Natural killer cell (primary cell): ENCODE measurements around the gene GDA. TPM values are rescaled to one million over a fixed set of nuclear protein-coding genes. Genes with fewer than 3 reads are reported as not detected.
A peak's percentile ranks its signal among the peaks of the same experiment; 100 is the strongest.
"Not testable (repeated sequence)": the region's sequence is repeated elsewhere in the genome, so short reads cannot be mapped to it uniquely, and the experiment has no call there.

Source experiments
- ATAC-seq, 3 donors: fragments of 150-1000 bp in 2 of 3; fragments of 200-7000 bp in 1 of 3; cut with Tn5 transposase; 1 replicate in 1 of 3; 2 replicates in 2 of 3; pipeline ENCODE4 v1.10.0; 2021; ENCODE audit warnings: mild to moderate bottlenecking in 2 of 3, moderate library complexity in 2 of 3
- DNase-seq, 2 donors: peaks; one replicate each; pipeline versions ENCODE4 v3.0.0 to v3.0.0-alpha.2; 2013 to 2021; ENCODE audit warnings: mixed read lengths in 1 of 2
- H3K27ac ChIP-seq: one replicate; pipeline ENCODE4 v1.5.1; 2013; ENCODE audit warnings: mild to moderate bottlenecking, low read length
- H3K27me3 ChIP-seq: one replicate; pipeline ENCODE4 v1.6.1; 2013; ENCODE audit warnings: low read length; ENCODE audit not compliant: control insufficient read depth, insufficient read depth
- H3K36me3 ChIP-seq: one replicate; pipeline ENCODE4 v1.6.1; 2013; ENCODE audit warnings: low read length; ENCODE audit not compliant: control insufficient read depth, insufficient read depth
- H3K4me1 ChIP-seq: one replicate; pipeline ENCODE4 v1.6.1; 2013; ENCODE audit warnings: low read length; ENCODE audit not compliant: control insufficient read depth, insufficient read depth
- H3K4me3 ChIP-seq: one replicate; pipeline ENCODE4 v1.5.1; 2013; ENCODE audit warnings: low read length
- H3K9me3 ChIP-seq: one replicate; pipeline ENCODE4 v1.6.1; 2013; ENCODE audit warnings: low read length; ENCODE audit not compliant: control insufficient read depth, insufficient read depth
- H3K27ac Mint-ChIP-seq, 2 donors: one replicate each; pipeline ENCODE4 v1.8.0; 2022; ENCODE audit warnings: mild to moderate bottlenecking in 2 of 2, mixed read lengths in 2 of 2, moderate library complexity in 1 of 2
- H3K27me3 Mint-ChIP-seq, 2 donors: one replicate each; pipeline ENCODE4 v1.8.0; 2022; ENCODE audit warnings: low read depth in 2 of 2, mixed read lengths in 2 of 2
- H3K36me3 Mint-ChIP-seq: one replicate; pipeline ENCODE4 v1.8.0; 2022; ENCODE audit warnings: mixed read lengths
- H3K4me1 Mint-ChIP-seq, 2 donors: one replicate each; pipeline ENCODE4 v1.8.0; 2022; ENCODE audit warnings: mixed read lengths in 2 of 2
- H3K4me3 Mint-ChIP-seq: one replicate; pipeline ENCODE4 v1.8.0; 2022; ENCODE audit warnings: mild to moderate bottlenecking, moderate library complexity, mixed read lengths
- H3K9me3 Mint-ChIP-seq, 2 donors: one replicate each; pipeline ENCODE4 v1.8.0; 2022; ENCODE audit warnings: mixed read lengths in 2 of 2
- WGBS: methylation state at CpG from one replicate; pipeline ENCODE4 v1.1.7; 2013; ENCODE audit warnings: missing lambda C conversion rate; ENCODE audit not compliant: insufficient coverage; 5-methylcytosine and 5-hydroxymethylcytosine counted together
- intact Hi-C: fragments of 100-400 bp; cut with micrococcal nuclease; formaldehyde crosslinking; loops from one replicate; pipeline ENCODE4 v1.14.2; 2022
- total RNA-seq, 4 donors: library from RNA; stranded (reverse); fragments of 120-200 nt in 1 of 4; gene quantifications; one replicate each; pipeline versions ENCODE4 v1.2.3 to v1.2.4, GENCODE V29; 2013 to 2022
- TF ChIP-seq, protein P1 (sequence below): fragments of 200-600 bp; IDR thresholded peaks from one replicate; pipeline ENCODE4 v1.8.0; 2022; ENCODE audit warnings: antibody characterized with exemption

Gene GDA
- total RNA-seq, 3 donors from 2014 or later (not counting 1 experiment from before 2014, with no cell fraction given) = not detected

DNA sequence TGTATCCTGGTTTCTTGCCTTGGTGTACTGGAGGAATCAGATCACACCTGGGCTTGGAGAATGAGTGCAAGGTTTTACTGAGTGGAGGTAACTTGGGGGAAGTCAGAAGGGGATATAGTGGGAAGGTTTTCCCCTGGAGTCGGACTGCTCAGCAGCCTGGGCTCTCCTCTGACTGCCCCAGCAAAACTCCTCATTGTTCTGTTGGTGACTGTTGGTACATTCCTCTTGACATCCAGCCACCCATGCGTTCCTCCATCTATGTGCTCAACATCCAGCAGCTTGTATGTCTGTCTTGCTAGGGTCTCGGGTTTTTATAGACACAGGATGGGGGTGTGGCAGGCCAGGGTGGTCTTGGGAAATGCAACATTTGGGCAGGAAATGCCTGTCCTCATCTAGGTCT lies 119.7 kb downstream of the GDA start:
- TF ChIP-seq, protein P1, sequence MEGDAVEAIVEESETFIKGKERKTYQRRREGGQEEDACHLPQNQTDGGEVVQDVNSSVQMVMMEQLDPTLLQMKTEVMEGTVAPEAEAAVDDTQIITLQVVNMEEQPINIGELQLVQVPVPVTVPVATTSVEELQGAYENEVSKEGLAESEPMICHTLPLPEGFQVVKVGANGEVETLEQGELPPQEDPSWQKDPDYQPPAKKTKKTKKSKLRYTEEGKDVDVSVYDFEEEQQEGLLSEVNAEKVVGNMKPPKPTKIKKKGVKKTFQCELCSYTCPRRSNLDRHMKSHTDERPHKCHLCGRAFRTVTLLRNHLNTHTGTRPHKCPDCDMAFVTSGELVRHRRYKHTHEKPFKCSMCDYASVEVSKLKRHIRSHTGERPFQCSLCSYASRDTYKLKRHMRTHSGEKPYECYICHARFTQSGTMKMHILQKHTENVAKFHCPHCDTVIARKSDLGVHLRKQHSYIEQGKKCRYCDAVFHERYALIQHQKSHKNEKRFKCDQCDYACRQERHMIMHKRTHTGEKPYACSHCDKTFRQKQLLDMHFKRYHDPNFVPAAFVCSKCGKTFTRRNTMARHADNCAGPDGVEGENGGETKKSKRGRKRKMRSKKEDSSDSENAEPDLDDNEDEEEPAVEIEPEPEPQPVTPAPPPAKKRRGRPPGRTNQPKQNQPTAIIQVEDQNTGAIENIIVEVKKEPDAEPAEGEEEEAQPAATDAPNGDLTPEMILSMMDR = no peak
- peaks cover 9 to 10% of the 10 kb centered on the region in 2 donors for H3K27me3 Mint-ChIP-seq
- no peaks in the 10 kb centered on the region for H3K9me3 Mint-ChIP-seq
- H3K4me3 ChIP-seq = no peak overlapping the region
- H3K4me1 ChIP-seq = no peaks in the 10 kb centered on the region
- intact Hi-C loops = no loop called here
- no peak overlapping the region for H3K27ac Mint-ChIP-seq
- ATAC-seq (no peak), DNase-seq (no peak)
- H3K9me3 ChIP-seq = no peaks in the 10 kb centered on the region
- WGBS = 89% methylated on average over 1 of the region's 3 CpGs
- no peak overlapping the region for H3K27ac ChIP-seq
- H3K36me3 ChIP-seq = no peaks in the 10 kb centered on the region
- H3K4me1 Mint-ChIP-seq = no peaks in the 10 kb centered on the region
- H3K4me3 Mint-ChIP-seq = no peak overlapping the region
- H3K27me3 ChIP-seq = no peaks in the 10 kb centered on the region
- no peaks in the 10 kb centered on the region for H3K36me3 Mint-ChIP-seq

DNA sequence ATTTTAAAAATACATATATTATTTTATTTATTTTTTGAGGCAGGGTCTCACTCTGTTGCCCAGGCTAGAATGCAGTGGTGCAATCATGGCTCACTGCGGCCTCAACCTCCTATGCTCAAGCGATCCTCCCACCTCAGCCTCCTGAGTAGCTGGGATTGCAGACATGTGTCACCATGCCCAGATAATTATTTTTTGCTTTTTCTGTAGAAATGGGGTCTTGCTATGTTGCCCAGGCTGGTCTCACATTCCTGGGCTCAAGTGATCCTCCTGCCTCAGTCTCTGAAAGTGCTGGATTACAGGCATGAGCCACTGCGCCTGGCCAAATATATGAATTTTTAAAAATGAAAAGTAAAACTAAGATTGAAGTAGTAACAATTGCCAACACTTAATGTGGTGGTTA lies 121.1 kb downstream of the GDA start:
- H3K4me1 ChIP-seq, H3K36me3 ChIP-seq, H3K27ac Mint-ChIP-seq, H3K4me1 Mint-ChIP-seq, ATAC-seq, H3K4me3 Mint-ChIP-seq, DNase-seq, H3K9me3 ChIP-seq, H3K27me3 ChIP-seq, H3K4me3 ChIP-seq, H3K36me3 Mint-ChIP-seq, H3K9me3 Mint-ChIP-seq, H3K27ac ChIP-seq: not testable (repeated sequence)
- 95% methylated on average over 3 of the region's 3 CpGs for WGBS
- intact Hi-C loops = loop anchor here (10.0 kb wide), 1 partner anchor 986 kb away; no protein-coding TSS in a partner anchor
- peaks cover 10% of the 10 kb centered on the region in 2 donors for H3K27me3 Mint-ChIP-seq

DNA sequence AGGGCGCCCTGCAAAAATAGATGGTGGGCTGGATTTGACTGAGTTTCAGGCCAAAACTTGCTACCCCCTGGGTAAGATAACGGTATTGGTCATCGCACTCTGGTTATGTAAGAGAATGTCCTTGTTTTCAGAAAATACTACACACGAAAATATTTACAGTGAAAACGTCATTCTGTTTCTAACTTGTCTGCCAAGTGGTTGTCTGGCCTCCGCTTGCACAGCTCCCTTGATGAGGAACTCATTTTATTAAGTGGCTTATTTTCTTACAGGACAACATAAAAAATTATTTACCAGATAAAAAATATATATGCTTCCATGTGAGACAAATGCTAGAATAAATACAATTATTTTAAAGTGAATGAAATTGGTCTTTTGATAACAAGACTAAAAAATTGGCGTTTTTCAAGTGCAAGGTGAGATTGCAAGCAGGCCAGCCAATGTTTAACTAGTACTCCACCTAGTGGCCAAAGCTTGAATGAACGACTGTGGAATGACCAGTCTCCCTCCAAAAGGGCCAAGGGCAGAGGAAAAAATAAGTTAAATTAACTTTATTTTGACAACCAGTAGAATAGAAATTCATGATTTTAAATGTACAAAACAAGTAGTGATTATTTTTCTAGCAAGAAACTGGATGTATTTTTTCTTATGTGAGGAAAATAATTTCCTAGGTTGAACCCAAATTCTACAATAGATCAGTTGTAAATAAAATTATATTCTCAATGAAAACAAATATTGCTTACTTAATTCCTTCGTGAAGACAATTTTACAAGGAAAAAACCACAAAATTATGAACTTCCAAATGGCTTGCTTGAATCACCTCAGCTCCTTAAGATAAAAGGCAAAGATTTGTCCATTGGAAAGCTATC lies 122.6 kb downstream of the GDA start:
- peak in 1 of 2 donors; percentile 73 for DNase-seq
- no peak overlapping the region for H3K4me3 Mint-ChIP-seq
- H3K9me3 ChIP-seq = no peaks in the 10 kb centered on the region
- no peaks in the 10 kb centered on the region for H3K36me3 ChIP-seq
- no peaks in the 10 kb centered on the region for H3K9me3 Mint-ChIP-seq
- H3K27ac ChIP-seq = no peak overlapping the region
- no peaks in the 10 kb centered on the region for H3K27me3 ChIP-seq
- intact Hi-C loops = loop anchor here (1.0 to 10.0 kb wide), 4 partner anchors 233 to 987 kb away; no protein-coding TSS in a partner anchor
- 49% methylated on average over 6 of the region's 9 CpGs for WGBS
- TF ChIP-seq, protein P1 = peak; percentile 89
- H3K36me3 Mint-ChIP-seq = no peaks in the 10 kb centered on the region
- H3K4me1 ChIP-seq = no peaks in the 10 kb centered on the region
- H3K27me3 Mint-ChIP-seq = peaks cover 5 to 10% of the 10 kb centered on the region in 2 donors
- H3K4me1 Mint-ChIP-seq = no peaks in the 10 kb centered on the region
- no peak overlapping the region for H3K27ac Mint-ChIP-seq
- ATAC-seq = peak; percentile 66 to 79 (median 67)
- H3K4me3 ChIP-seq = no peak overlapping the region

DNA sequence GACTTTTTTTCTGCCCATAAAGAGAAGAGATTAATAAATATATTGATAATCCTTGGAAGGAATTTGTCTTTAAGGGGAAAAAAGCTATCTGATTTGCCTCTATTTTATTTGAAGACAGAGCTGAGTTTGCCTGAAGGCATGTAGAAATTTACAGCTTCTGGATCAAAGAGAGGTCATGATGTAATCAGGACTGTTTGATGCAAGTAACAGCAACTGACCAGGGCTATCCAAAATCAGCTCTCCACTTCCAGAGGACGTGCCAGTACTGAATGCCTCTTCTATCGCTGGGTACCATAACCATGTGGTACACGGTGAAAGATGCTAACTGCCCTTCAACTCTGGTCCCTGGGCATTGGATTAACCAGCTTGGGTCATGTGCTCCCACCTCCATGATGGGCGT lies 125.2 kb downstream of the GDA start:
- Mint-ChIP-seq H3K27me3 (peaks cover 5 to 10% of the 10 kb centered on the region in 2 donors), H3K27ac (no peak overlapping the region), H3K4me3 (no peak overlapping the region), H3K36me3 (no peaks in the 10 kb centered on the region), H3K4me1 (no peaks in the 10 kb centered on the region), H3K9me3 (no peaks in the 10 kb centered on the region)
- DNase-seq (no peak), ATAC-seq (no peak)
- intact Hi-C loops = loop anchor here (10.0 kb wide), 1 partner anchor 990 kb away; no protein-coding TSS in a partner anchor
- Histone ChIP-seq H3K27me3 (no peaks in the 10 kb centered on the region), H3K4me3 (no peak overlapping the region), H3K9me3 (no peaks in the 10 kb centered on the region), H3K36me3 (no peaks in the 10 kb centered on the region), H3K4me1 (no peaks in the 10 kb centered on the region), H3K27ac (no peak overlapping the region)
- WGBS = 84% methylated on average over 4 of the region's 4 CpGs
- TF ChIP-seq, protein P1 = no peak
